Activated CD8-positive, alpha-beta memory T cell treated with anti-CD3 and anti-CD28 coated beads, Interleukin-2, amount 50 U/mL, for 24 hours (primary cell): ENCODE measurements around the gene ADAMTS7.
"Not testable (repeated sequence)": the region's sequence is repeated elsewhere in the genome, so short reads cannot be mapped to it uniquely, and the experiment has no call there.

Source experiments
- DNase-seq: peaks from one replicate; pipeline ENCODE4 v3.0.0-alpha.2; 2020; ENCODE audit errors: extremely low read depth

The ADAMTS7 gene

GRCh38 chr15:78779975-78780374 is 31.3 kb downstream of the ADAMTS7 start:
- DNase-seq, result not testable (repeated sequence)

- DNase-seq, result not testable (repeated sequence)
Observed at GRCh38 chr15:78779176-78779785, 32.0 kb downstream of the ADAMTS7 start.

GRCh38 chr15:78778422-78778821 is 32.8 kb downstream of the ADAMTS7 start:
- no peak for DNase-seq

- DNase-seq, result not testable (repeated sequence)
Observed at GRCh38 chr15:78777953-78778345, 33.3 kb downstream of the ADAMTS7 start.

GRCh38 chr15:78777290-78777952 is 33.8 kb downstream of the ADAMTS7 start:
- not testable (repeated sequence) for DNase-seq

GRCh38 chr15:78776046-78776925 is 35.0 kb downstream of the ADAMTS7 start:
- DNase-seq, result not testable (repeated sequence)

- no peak for DNase-seq
Observed at GRCh38 chr15:78775472-78775871, 35.8 kb downstream of the ADAMTS7 start.

GRCh38 chr15:78774451-78774990 is 36.7 kb downstream of the ADAMTS7 start:
- DNase-seq, result not testable (repeated sequence)

- not testable (repeated sequence) for DNase-seq
Observed at GRCh38 chr15:78773765-78774450, 37.4 kb downstream of the ADAMTS7 start.

- no peak for DNase-seq
Observed at GRCh38 chr15:78772738-78773137, 38.5 kb downstream of the ADAMTS7 start.

GRCh38 chr15:78771436-78772000 is 39.7 kb downstream of the ADAMTS7 start:
- DNase-seq, result not testable (repeated sequence)

- DNase-seq, result not testable (repeated sequence)
Observed at GRCh38 chr15:78771020-78771419, 40.2 kb downstream of the ADAMTS7 start.

GRCh38 chr15:78769473-78770225 is 41.6 kb downstream of the ADAMTS7 start:
- DNase-seq, result not testable (repeated sequence)

GRCh38 chr15:78768531-78769408 is 42.5 kb downstream of the ADAMTS7 start:
- no peak for DNase-seq

- DNase-seq, result no peak
Observed at GRCh38 chr15:78768096-78768495, 43.2 kb downstream of the ADAMTS7 start.

- no peak for DNase-seq
Observed at GRCh38 chr15:78767331-78767951, 43.8 kb downstream of the ADAMTS7 start.

GRCh38 chr15:78766641-78767071 is 44.6 kb downstream of the ADAMTS7 start:
- DNase-seq, result not testable (repeated sequence)

- no peak for DNase-seq
Observed at GRCh38 chr15:78766041-78766440, 45.2 kb downstream of the ADAMTS7 start.
